GM19397 (cell line): ENCODE measurements around the gene HRK.

Source experiments
- ATAC-seq: cut with Tn5 transposase; IDR thresholded peaks from one replicate; pipeline ENCODE4 v1.9.1; 2021; ENCODE audit warnings: mild to moderate bottlenecking, moderate library complexity; ENCODE audit not compliant: unreplicated experiment

HRK gene

GRCh38 chr12:116874324-116874995 lies 6.8 kb downstream of the HRK start:
- ATAC-seq, result no peak

DNA sequence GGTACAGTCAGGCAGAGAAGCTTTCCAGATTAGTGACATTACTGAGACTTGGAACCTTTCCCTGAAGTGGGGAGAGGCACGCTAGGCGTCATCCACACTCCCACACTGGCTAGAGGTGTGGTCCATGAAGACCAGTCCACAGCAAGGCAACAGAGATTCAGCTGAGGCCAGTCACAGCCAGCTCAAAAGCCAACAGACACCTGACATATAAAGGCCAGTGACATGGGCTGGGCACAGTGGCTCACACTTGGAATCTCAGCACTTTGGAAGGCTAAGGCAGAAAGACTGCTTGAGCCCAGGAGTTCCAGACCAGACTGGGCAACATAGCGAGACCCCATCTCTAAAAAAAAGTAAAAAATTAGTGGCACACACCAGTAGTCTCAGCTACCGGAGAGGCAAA lies 10.9 kb downstream of the HRK start:
- ATAC-seq, result no peak

GRCh38 chr12:116867523-116867922 lies 13.7 kb downstream of the HRK start:
- ATAC-seq, result no peak

DNA sequence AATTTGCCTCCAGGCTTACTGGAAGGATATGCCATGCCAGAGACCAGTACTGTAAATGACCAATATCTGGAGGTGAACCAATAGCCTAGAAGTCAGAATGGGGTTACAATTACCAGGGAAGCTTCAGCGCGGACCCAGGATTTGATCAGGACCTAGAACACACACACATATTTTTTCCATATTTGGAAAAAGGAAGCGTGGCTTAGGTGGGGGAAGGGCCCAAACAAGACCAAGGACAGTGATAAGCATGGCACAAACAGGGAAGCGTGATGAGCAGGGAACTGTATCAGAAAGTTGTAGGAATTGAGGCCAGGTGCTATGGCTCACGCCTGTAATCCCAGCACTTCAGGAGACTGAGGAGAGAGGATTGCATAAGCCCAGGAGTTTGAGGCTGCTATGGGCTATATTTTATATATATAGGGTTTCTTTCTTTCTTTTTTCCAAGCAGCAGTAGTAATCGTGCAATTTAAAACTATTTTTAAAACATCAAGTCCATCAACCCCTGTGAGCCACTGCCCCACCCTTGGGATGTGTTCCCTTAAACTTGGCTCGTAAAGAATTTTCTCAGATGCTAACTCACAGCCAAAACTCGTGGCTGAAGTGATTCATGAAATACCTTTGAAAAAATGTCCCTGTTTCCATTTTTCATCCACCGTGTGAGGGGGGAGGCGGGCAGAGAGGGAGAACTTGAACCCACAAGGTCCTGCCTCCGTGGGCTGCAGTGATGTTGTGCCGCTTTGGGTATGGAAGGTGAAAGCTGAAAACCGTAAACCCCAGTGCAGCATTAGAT lies 16.7 kb downstream of the HRK start:
- no peak for ATAC-seq

DNA sequence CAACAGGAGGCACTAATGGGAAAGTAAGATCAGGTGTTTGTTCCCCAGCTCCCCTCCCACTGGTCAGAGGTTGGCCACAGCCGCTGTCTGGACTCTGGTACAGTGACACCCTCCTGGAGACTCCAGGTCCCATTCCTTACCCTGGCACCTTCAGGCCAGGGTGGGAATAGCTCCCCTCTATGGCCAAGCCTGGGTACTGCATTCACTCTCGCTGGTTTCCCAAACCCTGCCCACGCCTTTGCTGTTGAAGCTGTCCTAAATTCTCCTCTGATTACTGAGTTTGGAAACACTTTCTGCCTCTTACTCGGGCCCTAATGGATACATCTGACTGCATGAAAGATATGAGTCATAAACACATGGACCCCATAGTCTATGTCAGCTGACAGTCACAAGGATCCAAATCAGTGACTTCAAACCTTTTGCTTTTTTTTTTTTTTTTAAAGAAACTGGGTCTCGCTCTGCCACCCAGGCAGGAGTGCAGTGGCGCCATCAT lies 17.9 kb downstream of the HRK start:
- ATAC-seq, result no peak

- no peak for ATAC-seq
Observed at GRCh38 chr12:116862167-116862566, 19.1 kb downstream of the HRK start.

- ATAC-seq, result peak; percentile 76
Observed at GRCh38 chr12:116861320-116861719, 19.9 kb downstream of the HRK start.

GRCh38 chr12:116860263-116860662 lies 21.0 kb downstream of the HRK start:
- ATAC-seq, result no peak

GRCh38 chr12:116859079-116859478 lies 22.2 kb downstream of the HRK start:
- ATAC-seq, result no peak

DNA sequence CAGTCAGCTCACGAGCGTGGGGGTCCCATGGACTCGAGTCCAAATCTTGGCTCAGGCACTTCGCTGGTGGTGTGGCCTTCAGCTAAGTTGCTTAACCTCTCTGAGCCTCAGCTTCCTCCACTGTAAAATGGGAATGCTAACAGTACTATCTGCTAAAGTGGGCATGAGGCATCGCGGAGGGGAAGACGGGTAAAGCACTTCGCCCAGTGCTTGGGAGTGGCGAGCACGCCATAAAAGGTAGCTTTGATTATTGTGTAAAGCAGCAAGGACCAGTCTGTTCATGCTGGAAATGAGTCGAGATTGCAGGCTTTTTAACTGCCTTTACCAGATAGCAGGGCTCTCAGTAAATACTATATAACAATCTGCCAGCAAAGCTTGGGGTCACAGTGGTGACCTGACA lies 24.5 kb downstream of the HRK start:
- ATAC-seq, result no peak

DNA sequence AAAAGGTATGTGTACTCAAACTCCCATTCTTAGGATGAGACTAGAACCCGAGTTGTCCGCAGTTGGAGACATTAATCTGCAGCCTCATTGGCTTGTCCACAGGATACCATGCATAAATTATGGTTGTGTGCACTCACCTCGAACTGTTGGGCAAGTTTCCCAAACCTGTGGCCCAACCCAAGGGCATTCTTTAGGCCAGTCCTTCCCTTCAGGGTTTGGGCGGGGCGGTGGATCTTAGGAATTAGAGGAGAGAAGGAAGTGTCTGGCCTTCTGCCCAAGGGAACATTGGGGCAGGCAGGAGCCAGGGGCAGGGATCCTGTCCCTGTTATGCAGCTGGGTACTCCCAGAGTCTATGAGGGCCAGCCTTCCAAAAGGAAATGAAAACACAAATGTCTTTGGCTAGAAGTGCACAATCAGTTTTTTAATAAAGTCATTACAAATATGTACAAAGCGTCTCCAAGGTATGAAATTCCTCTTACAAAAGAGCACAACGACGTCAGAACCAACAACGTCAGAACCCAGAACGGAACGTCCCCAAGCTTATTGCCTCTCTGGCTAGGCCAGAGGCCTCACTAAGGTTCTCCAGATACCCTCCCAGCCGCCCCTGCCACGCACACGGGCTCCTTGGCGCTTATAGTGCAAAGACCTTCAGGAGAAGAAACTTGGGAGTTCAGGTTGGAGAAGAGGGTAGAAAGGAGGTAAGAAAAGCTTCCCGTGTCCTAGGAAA lies 25.3 kb downstream of the HRK start:
- no peak for ATAC-seq

DNA sequence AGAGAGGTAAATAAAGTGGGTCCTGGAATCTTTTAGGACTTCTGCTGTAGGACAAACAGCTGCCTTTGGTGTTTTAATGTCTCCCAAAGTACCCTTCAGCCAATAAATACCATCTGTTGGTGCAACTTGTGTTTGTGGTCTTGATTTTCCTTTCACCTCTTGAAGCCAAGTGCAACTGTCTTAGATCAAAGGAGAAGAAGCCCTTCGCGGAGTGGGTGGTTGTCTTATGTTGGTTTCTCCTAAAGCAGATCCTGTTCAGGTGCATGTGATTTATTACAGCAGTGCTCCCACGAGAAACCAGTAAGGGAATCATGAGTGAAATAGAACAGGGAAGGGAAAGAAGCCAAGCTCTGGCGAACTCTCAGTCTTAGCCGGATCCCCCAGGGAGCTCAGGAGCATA lies 27.7 kb downstream of the HRK start:
- no peak for ATAC-seq

DNA sequence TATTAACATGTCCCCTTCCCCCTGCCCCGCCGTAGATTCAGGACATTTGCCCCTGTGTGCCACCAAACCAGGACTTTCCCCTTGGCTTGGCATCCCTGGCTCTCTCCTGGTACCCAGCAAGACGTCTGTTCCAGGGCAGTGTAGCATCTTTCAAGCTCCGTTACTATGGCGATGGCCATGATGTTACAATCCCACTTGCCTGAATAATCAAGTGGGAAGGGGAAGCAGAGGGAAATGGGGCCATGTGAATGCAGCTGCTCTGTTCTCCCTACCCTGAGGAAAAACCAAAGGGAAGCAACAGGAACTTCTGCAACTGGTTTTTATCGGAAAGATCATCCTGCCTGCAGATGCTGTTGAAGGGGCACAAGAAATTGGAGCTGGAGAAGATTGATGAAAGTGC lies 28.9 kb downstream of the HRK start:
- ATAC-seq, result no peak

GRCh38 chr12:116849216-116849615 lies 32.0 kb downstream of the HRK start:
- ATAC-seq, result no peak

DNA sequence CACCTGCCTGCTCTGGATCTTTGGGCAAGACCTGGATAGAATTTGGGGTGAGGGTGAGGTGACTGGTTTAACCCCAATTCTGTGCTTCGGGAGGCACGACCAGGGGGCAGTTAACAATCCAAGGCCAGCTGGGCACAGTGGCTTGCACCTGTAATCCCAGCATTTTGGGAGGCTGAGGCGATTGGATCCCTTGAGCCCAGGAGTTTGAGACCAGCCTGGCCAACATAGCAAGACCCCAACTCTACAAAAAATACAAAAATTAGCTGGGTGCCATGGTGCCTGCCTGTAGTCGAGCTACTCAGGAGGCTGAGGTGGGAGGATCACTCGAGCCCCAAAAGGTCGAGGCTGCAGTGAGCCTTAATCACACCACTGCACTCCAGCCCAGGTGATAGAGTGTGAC lies 38.2 kb downstream of the HRK start:
- ATAC-seq, result no peak

GRCh38 chr12:116839287-116839830 lies 41.9 kb downstream of the HRK start:
- no peak for ATAC-seq

DNA sequence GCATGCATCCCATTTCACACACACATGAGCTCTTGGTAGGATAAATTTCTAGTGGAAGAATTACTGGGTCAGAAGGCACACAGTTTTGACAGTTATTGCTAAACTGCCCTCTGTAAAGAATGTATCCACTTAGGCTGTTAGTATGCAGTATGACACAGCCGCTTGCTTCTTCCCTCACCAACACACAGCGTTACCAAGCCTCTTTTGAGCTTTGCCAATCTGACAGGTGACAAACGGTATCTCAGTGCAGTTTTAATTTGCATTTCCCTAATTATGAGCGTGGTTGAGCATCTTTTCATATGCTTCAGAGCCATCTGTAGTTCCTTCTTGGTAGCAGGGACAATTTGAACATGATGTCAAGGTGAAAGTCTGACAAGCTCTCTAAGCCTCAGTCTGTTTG lies 42.9 kb downstream of the HRK start:
- no peak for ATAC-seq

DNA sequence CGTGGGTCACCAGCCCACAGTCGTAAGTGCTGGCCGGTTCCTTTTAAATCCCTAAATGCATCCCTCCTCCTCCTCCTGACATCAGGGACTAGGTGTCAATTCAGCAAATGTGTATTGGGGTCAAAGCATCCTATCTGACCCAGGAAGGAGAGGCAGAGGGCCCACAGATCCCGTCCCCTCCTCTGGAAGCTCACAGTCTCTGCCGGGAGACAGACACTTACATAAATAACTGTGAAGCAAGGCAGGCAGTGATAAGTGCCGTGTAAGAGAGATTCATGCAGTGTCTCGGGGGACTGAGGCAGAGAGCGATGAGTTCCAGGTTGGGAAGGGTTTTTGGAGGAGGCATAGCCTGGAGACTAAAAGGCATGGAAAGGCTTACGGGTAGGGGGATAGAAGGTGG lies 44.1 kb downstream of the HRK start:
- no peak for ATAC-seq

- ATAC-seq, result no peak
Observed at GRCh38 chr12:116835484-116835883, 45.8 kb downstream of the HRK start.

DNA sequence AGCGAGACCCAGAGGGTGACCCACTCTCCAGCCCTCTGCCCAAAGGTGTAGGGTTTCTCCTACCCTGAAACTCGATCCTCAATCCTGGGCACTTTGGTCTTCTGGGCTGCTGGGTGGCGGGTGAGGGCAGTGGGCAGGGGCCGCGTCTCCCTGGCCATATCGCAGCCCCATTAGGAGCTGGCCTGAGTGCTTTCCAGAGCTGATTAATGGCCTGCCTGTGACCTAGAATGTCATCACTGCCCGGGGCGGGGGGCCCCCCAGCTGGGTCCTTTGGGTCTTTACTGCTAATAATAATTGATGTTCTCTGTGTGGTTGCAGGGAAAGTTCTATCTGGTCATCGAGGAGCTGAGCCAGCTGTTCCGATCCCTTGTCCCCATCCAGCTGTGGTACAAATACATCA lies 47.8 kb downstream of the HRK start:
- ATAC-seq, result no peak

DNA sequence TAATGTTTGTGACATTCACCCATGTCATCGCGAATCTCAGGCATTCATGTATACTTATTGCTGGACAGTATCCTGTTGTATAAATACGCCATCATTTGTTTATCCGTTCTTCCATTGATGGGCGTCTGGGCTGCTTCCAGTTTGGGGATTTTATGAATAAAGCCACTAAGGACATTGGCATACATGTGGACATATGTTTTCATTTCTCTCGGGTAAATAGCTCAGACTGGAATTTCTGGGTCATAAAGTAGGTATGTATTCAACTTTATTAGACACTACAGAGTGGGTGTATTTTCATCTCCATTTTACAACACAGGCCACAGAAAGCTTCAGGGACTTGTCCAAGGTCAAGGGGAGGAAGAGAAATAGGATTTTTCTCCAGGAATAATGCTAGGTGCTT lies 48.9 kb downstream of the HRK start:
- no peak for ATAC-seq

DNA sequence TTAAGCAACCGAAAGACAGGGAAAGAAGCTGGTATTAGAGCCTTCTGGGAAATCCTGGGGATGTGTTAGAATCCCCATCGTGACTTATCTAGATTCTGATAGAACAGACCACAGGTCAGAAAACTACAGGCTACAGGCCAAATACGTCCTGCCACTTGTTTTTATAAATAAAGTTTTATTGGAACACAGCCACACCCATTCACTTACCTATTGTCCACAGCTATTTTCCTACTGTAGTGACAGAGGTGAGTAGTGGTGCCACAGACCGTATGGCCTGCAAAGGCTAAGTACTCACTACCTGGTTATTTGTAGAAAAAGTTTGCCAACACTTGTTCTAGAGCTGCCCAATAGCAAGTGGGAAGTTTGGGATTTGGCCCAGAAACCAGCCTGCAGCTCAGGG lies 53.8 kb downstream of the HRK start:
- ATAC-seq, result no peak
